B cell (primary cell): ENCODE measurements around the gene NTSR2.

Experiments
- CTCF ChIP-seq: fragments of 200-600 bp; IDR thresholded peaks from one replicate; pipeline ENCODE4 v1.8.0; 2022; ENCODE audit warnings: antibody characterized with exemption, mild to moderate bottlenecking
- EZH2 ChIP-seq: IDR thresholded peaks from 2 replicates; pipeline ENCODE4 v1.6.1; 2012; ENCODE audit warnings: borderline replicate concordance, low read depth, mild to moderate bottlenecking, moderate library complexity, low read length; ENCODE audit not compliant: insufficient read depth, poor library complexity, severe bottlenecking

- TF ChIP-seq CTCF (no peak), EZH2 (no peak)
These were observed 30.0 kb upstream of the NTSR2 start for GRCh38 chr2:11699686-11700670.
